ENCODE measurements around the gene AP2S1.
"Not testable (repeated sequence)": the region's sequence is repeated elsewhere in the genome, so short reads cannot be mapped to it uniquely, and the experiment has no call there.

AP2S1 gene

DNA sequence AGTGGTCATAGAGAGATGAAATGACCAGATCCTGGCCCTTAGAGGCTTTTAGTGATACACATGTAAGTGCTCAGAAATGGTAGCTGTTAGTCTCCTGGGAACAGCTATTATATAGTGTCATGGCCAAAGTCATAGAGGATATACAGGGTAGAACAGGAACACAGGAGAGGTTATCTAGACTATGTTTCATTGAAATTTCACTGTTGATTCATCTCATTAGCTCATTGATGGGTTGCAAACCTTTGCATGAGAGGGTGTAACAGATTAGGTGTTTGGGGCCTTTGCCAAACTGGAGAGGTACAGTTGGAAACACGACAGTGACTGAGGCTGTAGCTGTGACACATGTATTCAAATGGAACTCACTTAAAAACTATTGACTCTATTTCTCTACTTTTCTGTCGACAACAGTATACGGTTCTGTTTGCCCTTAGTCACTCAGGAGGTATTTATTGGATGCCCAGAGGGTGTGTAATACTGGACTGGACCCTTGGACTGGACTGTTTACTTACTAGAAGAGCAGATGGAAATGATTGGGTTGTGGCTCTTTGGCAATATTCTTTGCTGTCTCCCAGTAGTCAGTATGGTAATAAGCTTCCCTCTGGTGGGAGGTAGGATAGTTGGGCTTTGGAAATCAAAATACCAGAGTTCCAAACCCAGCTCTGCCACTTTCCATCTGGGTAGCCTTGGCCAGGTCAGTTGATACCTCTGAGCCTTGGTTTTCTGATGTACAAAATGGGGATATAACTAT, 40.0 kb upstream of the AP2S1 start:
- DNase-seq (ENCODE audit: low read depth), result peak; percentile 98
- no peak overlapping the region for H3K4me3 ChIP-seq (ENCODE audit: control insufficient read depth, low read depth, low read length)
- peak; percentile 35 for TF ChIP-seq CTCF (IDR thresholded peaks at IDR 0.05; ENCODE audit: control insufficient read depth, insufficient read depth, low read depth, low read length, missing control alignments)

- no peak for TF ChIP-seq CTCF (IDR thresholded peaks at IDR 0.05; ENCODE audit: control insufficient read depth, insufficient read depth, low read depth, low read length, missing control alignments)
- no peak overlapping the region for H3K4me3 ChIP-seq (ENCODE audit: control insufficient read depth, low read depth, low read length)
- DNase-seq (ENCODE audit: low read depth), result no peak
These were observed 36.7 kb upstream of the AP2S1 start for GRCh38 chr19:46887240-46887782.

DNA sequence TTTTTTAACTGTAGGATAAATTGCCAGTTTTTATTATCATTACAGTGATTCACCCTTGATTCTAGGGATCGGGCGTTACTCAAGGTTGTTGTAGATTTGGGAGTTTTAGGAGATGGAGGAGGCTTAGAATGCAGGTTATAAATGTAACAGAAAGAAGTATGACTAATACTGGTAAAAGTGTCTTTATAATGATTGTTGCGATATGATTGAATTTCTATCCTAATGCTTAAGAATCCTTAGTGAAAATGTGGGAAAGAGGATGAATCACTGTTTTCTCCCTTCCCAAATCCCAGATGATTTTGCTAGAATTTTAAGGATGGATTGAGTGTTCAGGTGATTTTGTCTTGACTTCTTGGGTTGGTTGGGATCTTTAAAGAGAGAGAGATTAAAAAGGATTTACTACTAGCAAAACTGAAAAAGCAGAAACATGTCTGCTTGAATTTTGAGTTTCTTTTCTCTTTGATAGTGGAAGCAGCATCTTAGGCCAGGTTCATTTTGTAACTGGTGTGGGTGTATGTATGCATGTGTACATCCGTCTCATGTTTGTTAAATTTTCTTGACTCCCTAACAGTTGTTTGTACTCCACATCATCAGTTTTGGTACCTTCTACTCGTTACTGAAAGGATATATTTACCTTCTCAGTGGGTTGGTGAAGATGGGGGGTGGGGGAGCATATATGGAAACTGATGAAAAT, 36.0 kb upstream of the AP2S1 start:
- DNase-seq (ENCODE audit: low read depth), result no peak
- H3K4me3 ChIP-seq (ENCODE audit: control insufficient read depth, low read depth, low read length), result no peak overlapping the region
- no peak for TF ChIP-seq CTCF (IDR thresholded peaks at IDR 0.05; ENCODE audit: control insufficient read depth, insufficient read depth, low read depth, low read length, missing control alignments)

DNA sequence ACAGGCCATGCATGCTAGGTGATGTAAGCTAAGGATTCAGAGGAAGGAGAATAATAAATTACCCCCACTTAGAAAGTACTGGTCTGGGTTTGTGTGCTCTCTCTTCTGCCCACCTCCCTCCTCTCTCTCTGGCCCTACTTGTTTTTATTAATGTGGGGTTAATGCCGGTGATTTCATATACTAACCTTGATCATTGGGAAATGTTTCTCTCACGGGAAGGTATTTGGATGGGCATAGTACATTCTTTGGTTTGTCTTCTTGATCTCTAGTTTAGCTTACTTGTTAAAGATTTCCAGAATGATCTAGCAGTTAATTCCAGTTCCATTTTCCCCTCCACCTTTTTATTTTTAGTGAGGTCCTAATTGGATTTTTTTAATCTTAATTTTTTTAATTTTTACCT, 34.8 kb upstream of the AP2S1 start:
- DNase-seq (ENCODE audit: low read depth), result no peak
- no peak overlapping the region for H3K4me3 ChIP-seq (ENCODE audit: control insufficient read depth, low read depth, low read length)
- no peak for TF ChIP-seq CTCF (IDR thresholded peaks at IDR 0.05; ENCODE audit: control insufficient read depth, insufficient read depth, low read depth, low read length, missing control alignments)

GRCh38 chr19:46882751-46883150, 32.1 kb upstream of the AP2S1 start:
- H3K4me3 ChIP-seq (ENCODE audit: control insufficient read depth, low read depth, low read length); DNase-seq (ENCODE audit: low read depth): not testable (repeated sequence)

GRCh38 chr19:46882034-46882433, 31.4 kb upstream of the AP2S1 start:
- no peak for TF ChIP-seq CTCF (IDR thresholded peaks at IDR 0.05; ENCODE audit: control insufficient read depth, insufficient read depth, low read depth, low read length, missing control alignments)
- DNase-seq (ENCODE audit: low read depth), result no peak

GRCh38 chr19:46881092-46881491, 30.4 kb upstream of the AP2S1 start:
- no peak for DNase-seq (ENCODE audit: low read depth)
- no peak for TF ChIP-seq CTCF (IDR thresholded peaks at IDR 0.05; ENCODE audit: control insufficient read depth, insufficient read depth, low read depth, low read length, missing control alignments)
- H3K4me3 ChIP-seq (ENCODE audit: control insufficient read depth, low read depth, low read length), result no peak overlapping the region

More at GRCh38 chr19:46882034-46882433, 31.4 kb upstream of the AP2S1 start:
- H3K4me3 ChIP-seq (ENCODE audit: control insufficient read depth, low read depth, low read length), result no peak overlapping the region

Measured in AG09309 (cell line).